ENCODE results near the gene DCC.

DCC gene

GRCh38 chr18:52312346-52312745 lies 27.7 kb upstream of the DCC start:
- H3K27me3 ChIP-seq (replicated peaks; ENCODE audit: insufficient read depth, low read length) = no peaks in the 10 kb centered on the region
- no peaks in the 10 kb centered on the region for H3K9me2 ChIP-seq (replicated peaks; ENCODE audit: insufficient read depth, low read length)
- no peak overlapping the region for H3K4me2 ChIP-seq (ENCODE audit: low read depth, low read length)
- TF ChIP-seq EZH2 (optimal IDR thresholded peaks at IDR 0.05; ENCODE audit: low read depth, low read length) = no peak
- TF ChIP-seq CTCF (IDR thresholded peaks at IDR 0.05; ENCODE audit: low read length) = no peak
- TF ChIP-seq EZH2phosphoT487 (IDR thresholded peaks at IDR 0.05; ENCODE audit: low read length) = no peak
- H3K9ac ChIP-seq (ENCODE audit: low read length) = no peak overlapping the region
- H3F3A ChIP-seq (ENCODE audit: insufficient read depth, low read length) = no peaks in the 10 kb centered on the region
- no peaks in the 10 kb centered on the region for H4K20me1 ChIP-seq (ENCODE audit: insufficient read depth, low read length)
- H3K4me3 ChIP-seq (ENCODE audit: low read length) = no peak overlapping the region
- no peaks in the 10 kb centered on the region for H3K79me2 ChIP-seq (ENCODE audit: low read length)
- H3K36me3 ChIP-seq (replicated peaks; ENCODE audit: insufficient read depth, low read length) = no peaks in the 10 kb centered on the region
- H2AFZ ChIP-seq (ENCODE audit: low read length) = no peak overlapping the region
- DNase-seq = no peak
- no peaks in the 10 kb centered on the region for H3K9me3 ChIP-seq (replicated peaks; ENCODE audit: insufficient read depth, low read length)
- no peaks in the 10 kb centered on the region for H3K4me1 ChIP-seq (ENCODE audit: low read length)
- H3K27ac ChIP-seq (ENCODE audit: low read length) = no peak overlapping the region

- H3K79me2 ChIP-seq (ENCODE audit: low read length) = no peaks in the 10 kb centered on the region
- no peaks in the 10 kb centered on the region for H4K20me1 ChIP-seq (ENCODE audit: insufficient read depth, low read length)
- H3K9ac ChIP-seq (ENCODE audit: low read length) = no peak overlapping the region
- no peaks in the 10 kb centered on the region for H3K9me3 ChIP-seq (replicated peaks; ENCODE audit: insufficient read depth, low read length)
- TF ChIP-seq EZH2 (optimal IDR thresholded peaks at IDR 0.05; ENCODE audit: low read depth, low read length) (no peak), EZH2phosphoT487 (IDR thresholded peaks at IDR 0.05; ENCODE audit: low read length) (no peak), CTCF (IDR thresholded peaks at IDR 0.05; ENCODE audit: low read length) (no peak)
- no peak overlapping the region for H2AFZ ChIP-seq (ENCODE audit: low read length)
- H3K36me3 ChIP-seq (replicated peaks; ENCODE audit: insufficient read depth, low read length) = no peaks in the 10 kb centered on the region
- no peaks in the 10 kb centered on the region for H3K9me2 ChIP-seq (replicated peaks; ENCODE audit: insufficient read depth, low read length)
- H3K27me3 ChIP-seq (replicated peaks; ENCODE audit: insufficient read depth, low read length) = no peaks in the 10 kb centered on the region
- H3F3A ChIP-seq (ENCODE audit: insufficient read depth, low read length) = no peaks in the 10 kb centered on the region
- H3K4me1 ChIP-seq (ENCODE audit: low read length) = no peaks in the 10 kb centered on the region
- H3K4me3 ChIP-seq (ENCODE audit: low read length) = no peak overlapping the region
- no peak overlapping the region for H3K4me2 ChIP-seq (ENCODE audit: low read depth, low read length)
- no peak for DNase-seq
- no peak overlapping the region for H3K27ac ChIP-seq (ENCODE audit: low read length)
These were observed 26.8 kb upstream of the DCC start for GRCh38 chr18:52313213-52313612.

- Histone ChIP-seq H3F3A (ENCODE audit: insufficient read depth, low read length) (no peaks in the 10 kb centered on the region), H3K9ac (ENCODE audit: low read length) (no peak overlapping the region), H3K79me2 (ENCODE audit: low read length) (no peaks in the 10 kb centered on the region), H3K4me1 (ENCODE audit: low read length) (no peaks in the 10 kb centered on the region), H3K4me2 (ENCODE audit: low read depth, low read length) (no peak overlapping the region), H3K9me3 (replicated peaks; ENCODE audit: insufficient read depth, low read length) (no peaks in the 10 kb centered on the region), H4K20me1 (ENCODE audit: insufficient read depth, low read length) (no peaks in the 10 kb centered on the region), H2AFZ (ENCODE audit: low read length) (no peak overlapping the region), H3K9me2 (replicated peaks; ENCODE audit: insufficient read depth, low read length) (no peaks in the 10 kb centered on the region), H3K36me3 (replicated peaks; ENCODE audit: insufficient read depth, low read length) (no peaks in the 10 kb centered on the region), H3K27ac (ENCODE audit: low read length) (no peak overlapping the region), H3K27me3 (replicated peaks; ENCODE audit: insufficient read depth, low read length) (no peaks in the 10 kb centered on the region), H3K4me3 (ENCODE audit: low read length) (no peak overlapping the region)
- TF ChIP-seq EZH2phosphoT487 (IDR thresholded peaks at IDR 0.05; ENCODE audit: low read length) (no peak), CTCF (IDR thresholded peaks at IDR 0.05; ENCODE audit: low read length) (no peak), EZH2 (optimal IDR thresholded peaks at IDR 0.05; ENCODE audit: low read depth, low read length) (no peak)
- DNase-seq = no peak
These were observed 20.5 kb upstream of the DCC start for GRCh38 chr18:52319424-52319983.

Measured in MM.1S (cell line).